Measurements from ENCODE around the gene B3GALNT2.

B3GALNT2 gene

DNA sequence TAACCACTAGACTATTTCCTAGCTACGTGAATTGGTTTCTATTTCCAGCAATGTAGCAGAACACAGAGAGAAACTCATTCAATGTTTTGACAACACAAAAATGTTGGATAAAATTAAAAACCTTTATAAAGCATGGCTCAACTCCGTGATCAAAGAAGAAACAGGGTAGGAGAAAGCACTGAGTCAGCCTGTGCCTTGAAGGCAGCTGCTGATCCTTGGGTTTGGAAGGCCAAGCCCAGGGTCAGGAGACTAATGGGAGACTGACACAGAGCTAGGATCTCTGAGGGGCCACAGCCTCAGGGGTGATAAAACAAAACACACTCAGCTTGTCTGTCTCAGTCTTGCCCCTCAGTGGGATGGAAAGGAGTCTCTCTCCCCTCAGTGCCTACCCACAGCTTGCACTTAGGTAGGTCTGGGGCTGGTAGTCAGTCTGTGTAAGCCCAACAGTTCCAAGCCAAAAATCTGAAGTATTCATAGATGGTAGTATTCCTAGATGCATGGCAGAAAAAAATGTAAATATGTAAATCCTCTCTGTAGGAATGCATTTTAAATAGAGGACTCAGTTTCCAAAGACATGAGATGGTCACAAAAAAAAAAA lies 53.3 kb downstream of the B3GALNT2 start:
- Mint-ChIP-seq H3K4me3 (no peak overlapping the region), H3K4me1 (ENCODE audit: low read depth) (no peaks in the 10 kb centered on the region), H3K27me3 (ENCODE audit: low read depth) (no peaks in the 10 kb centered on the region), H3K9me3 (no peaks in the 10 kb centered on the region), H3K27ac (no peak overlapping the region), H3K36me3 (ENCODE audit: low read depth) (peaks cover 12% of the 10 kb centered on the region)

DNA sequence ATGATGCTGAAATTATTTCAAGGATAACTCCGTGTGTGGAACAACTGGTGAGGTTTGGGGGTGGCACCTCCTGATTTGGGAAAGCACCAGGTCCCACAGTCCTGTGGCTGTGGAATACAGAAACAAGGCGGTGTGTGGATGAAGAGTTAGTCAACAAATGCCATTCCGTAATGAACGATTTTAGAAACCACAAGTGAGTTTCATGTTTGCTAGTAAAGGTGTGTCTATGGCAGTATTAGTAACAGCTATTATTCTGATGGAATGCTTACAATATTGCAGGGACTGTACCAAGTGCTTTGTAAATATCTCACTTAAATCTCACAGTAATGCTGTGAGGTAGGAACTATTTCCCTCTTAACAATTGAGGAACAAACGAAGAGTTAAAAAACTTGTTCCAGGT lies 53.8 kb downstream of the B3GALNT2 start:
- no peaks in the 10 kb centered on the region for H3K4me1 Mint-ChIP-seq (ENCODE audit: low read depth)
- H3K9me3 Mint-ChIP-seq: no peaks in the 10 kb centered on the region
- no peak overlapping the region for H3K4me3 Mint-ChIP-seq
- H3K27ac Mint-ChIP-seq: no peak overlapping the region
- H3K27me3 Mint-ChIP-seq (ENCODE audit: low read depth): no peaks in the 10 kb centered on the region
- H3K36me3 Mint-ChIP-seq (ENCODE audit: low read depth): peaks cover 12% of the 10 kb centered on the region

DNA sequence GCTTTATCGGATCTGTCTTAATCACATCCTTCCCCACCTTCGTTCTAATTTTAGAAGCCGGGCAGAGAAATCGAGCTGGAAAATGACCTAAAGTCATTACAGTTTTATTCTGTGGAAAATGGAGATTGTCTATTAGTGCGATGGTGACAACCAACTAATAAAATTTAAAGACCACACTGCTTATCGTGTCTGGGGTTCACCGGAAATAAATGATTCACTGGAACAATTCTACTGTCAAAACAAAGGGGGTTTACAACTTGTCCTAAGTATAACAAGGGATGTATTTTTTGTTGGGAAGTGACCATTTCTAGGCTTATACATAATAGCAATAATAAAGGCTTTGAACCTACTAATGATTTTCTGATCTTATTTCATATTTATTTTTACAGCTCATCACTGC lies 55.6 kb downstream of the B3GALNT2 start:
- no peaks in the 10 kb centered on the region for H3K27me3 Mint-ChIP-seq (ENCODE audit: low read depth)
- no peak overlapping the region for H3K4me3 Mint-ChIP-seq
- no peaks in the 10 kb centered on the region for H3K9me3 Mint-ChIP-seq
- no peaks in the 10 kb centered on the region for H3K4me1 Mint-ChIP-seq (ENCODE audit: low read depth)
- no peak overlapping the region for H3K27ac Mint-ChIP-seq
- peaks cover 12% of the 10 kb centered on the region for H3K36me3 Mint-ChIP-seq (ENCODE audit: low read depth)

DNA sequence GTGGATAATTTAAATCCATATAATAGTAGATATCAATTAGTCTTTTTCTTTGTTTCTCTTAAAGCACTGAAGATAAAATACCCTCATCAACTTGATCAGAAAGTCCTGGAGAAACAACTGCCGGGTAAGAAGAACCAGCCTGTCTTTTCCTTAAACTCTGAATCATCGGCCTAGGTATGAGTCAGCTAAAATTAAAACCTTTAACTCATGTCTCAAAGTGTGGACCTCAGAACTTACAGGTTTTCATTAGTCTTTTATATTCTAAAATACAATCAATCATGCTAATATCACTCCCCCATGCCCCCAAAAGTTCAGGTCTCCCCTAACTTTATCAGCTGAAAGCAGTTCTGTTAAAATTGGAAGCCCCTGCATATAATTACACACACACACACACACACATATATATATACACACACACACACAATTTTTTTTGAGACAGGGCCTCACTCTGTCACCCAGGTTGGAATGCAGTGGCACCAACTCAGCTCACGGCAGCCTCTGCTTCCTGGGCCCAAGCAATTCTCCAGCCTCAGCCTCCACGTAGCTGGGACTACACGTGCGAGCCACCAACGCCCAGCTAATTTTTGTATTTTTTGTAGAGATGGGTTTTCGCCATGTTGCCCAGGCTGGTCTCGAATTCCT lies 61.3 kb downstream of the B3GALNT2 start:
- Mint-ChIP-seq H3K27ac (no peak overlapping the region), H3K36me3 (ENCODE audit: low read depth) (peaks cover 17% of the 10 kb centered on the region), H3K4me3 (no peak overlapping the region), H3K4me1 (ENCODE audit: low read depth) (no peaks in the 10 kb centered on the region), H3K9me3 (no peaks in the 10 kb centered on the region), H3K27me3 (ENCODE audit: low read depth) (no peaks in the 10 kb centered on the region)

DNA sequence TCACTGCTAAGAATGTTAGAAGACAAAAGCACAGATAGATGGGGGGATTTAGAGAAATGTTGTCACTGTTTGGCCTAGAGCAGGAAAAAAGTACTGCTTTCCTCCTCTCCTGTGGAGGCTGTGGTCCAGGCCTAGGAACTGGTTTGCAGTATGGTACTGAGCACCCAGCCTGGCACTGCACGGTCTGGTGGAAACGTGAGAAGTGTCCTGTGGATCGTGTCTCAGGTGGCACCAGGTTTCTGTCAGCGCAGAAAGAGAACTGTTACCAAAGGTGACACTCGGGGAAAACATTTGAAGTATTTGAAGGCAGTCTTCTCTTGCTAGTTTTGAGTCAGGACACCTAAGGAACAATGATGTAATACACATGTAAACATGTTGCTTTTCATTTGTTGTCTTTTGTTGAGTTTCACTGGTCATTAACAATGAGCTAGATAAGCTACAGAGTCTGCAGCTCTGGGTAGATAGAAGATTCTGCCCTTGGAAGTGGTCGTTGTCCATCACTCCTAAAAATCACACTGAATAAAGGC lies 63.0 kb downstream of the B3GALNT2 start:
- Mint-ChIP-seq H3K4me1 (ENCODE audit: low read depth) (no peaks in the 10 kb centered on the region), H3K9me3 (no peaks in the 10 kb centered on the region), H3K27me3 (ENCODE audit: low read depth) (no peaks in the 10 kb centered on the region), H3K27ac (no peak overlapping the region), H3K36me3 (ENCODE audit: low read depth) (peaks cover 17% of the 10 kb centered on the region), H3K4me3 (no peak overlapping the region)

GRCh38 chr1:235434001-235434400 lies 70.3 kb downstream of the B3GALNT2 start:
- no peak overlapping the region for H3K27ac Mint-ChIP-seq
- H3K9me3 Mint-ChIP-seq: no peaks in the 10 kb centered on the region
- H3K36me3 Mint-ChIP-seq (ENCODE audit: low read depth): peaks cover 9% of the 10 kb centered on the region
- no peaks in the 10 kb centered on the region for H3K27me3 Mint-ChIP-seq (ENCODE audit: low read depth)
- no peaks in the 10 kb centered on the region for H3K4me1 Mint-ChIP-seq (ENCODE audit: low read depth)
- H3K4me3 Mint-ChIP-seq: no peak overlapping the region

DNA sequence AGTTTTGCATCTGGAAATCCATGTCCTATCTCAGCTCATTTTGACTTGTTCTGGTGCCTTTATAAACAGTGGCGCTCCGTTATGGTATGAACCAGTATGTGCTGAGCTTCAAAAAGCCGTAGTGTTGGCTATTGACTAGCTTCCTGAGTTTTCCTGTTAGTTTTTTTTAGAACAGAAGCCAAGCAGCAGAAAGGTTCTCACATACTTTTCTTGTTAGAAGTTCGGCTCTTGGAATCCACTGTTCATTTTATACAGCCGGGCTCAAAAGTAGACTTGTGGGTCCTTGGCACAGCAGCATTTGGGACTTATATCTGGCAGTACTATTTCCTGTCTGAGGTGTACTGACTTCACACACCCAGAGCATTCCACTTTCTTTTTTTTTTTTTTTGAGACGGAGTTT lies 73.3 kb downstream of the B3GALNT2 start:
- H3K4me3 Mint-ChIP-seq: no peak overlapping the region
- H3K36me3 Mint-ChIP-seq (ENCODE audit: low read depth): no peaks in the 10 kb centered on the region
- H3K9me3 Mint-ChIP-seq: no peaks in the 10 kb centered on the region
- H3K27me3 Mint-ChIP-seq (ENCODE audit: low read depth): no peaks in the 10 kb centered on the region
- no peaks in the 10 kb centered on the region for H3K4me1 Mint-ChIP-seq (ENCODE audit: low read depth)
- no peak overlapping the region for H3K27ac Mint-ChIP-seq

GRCh38 chr1:235429143-235429542 lies 75.1 kb downstream of the B3GALNT2 start:
- no peaks in the 10 kb centered on the region for H3K27me3 Mint-ChIP-seq (ENCODE audit: low read depth)
- H3K4me1 Mint-ChIP-seq (ENCODE audit: low read depth): peaks cover 4% of the 10 kb centered on the region
- H3K36me3 Mint-ChIP-seq (ENCODE audit: low read depth): no peaks in the 10 kb centered on the region
- H3K4me3 Mint-ChIP-seq: no peak overlapping the region
- H3K9me3 Mint-ChIP-seq: no peaks in the 10 kb centered on the region
- H3K27ac Mint-ChIP-seq: no peak overlapping the region

DNA sequence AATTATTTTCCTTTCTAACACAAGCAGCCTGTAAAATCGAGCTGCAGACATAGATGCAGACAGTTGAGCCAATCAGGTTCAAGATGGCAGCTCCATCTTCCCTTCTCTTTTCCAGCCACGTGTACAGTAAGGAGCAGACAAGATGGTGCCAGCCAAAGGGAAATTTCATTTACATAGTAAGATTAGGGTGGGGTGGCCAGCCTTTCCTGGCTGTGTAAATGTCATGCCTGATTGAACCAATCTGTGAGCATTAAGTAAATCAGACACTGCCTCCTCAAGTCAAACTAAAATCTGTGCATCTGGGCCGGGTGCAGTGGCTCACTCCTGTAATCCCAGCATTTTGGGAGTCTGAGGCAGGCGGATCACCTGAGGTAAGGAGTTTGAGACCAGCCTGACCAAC lies 76.8 kb downstream of the B3GALNT2 start:
- H3K27me3 Mint-ChIP-seq (ENCODE audit: low read depth): no peaks in the 10 kb centered on the region
- H3K27ac Mint-ChIP-seq: no peak overlapping the region
- no peaks in the 10 kb centered on the region for H3K36me3 Mint-ChIP-seq (ENCODE audit: low read depth)
- H3K4me3 Mint-ChIP-seq: no peak overlapping the region
- peaks cover 19% of the 10 kb centered on the region for H3K4me1 Mint-ChIP-seq (ENCODE audit: low read depth)
- no peaks in the 10 kb centered on the region for H3K9me3 Mint-ChIP-seq

GRCh38 chr1:235426680-235427079 lies 77.6 kb downstream of the B3GALNT2 start:
- Mint-ChIP-seq H3K36me3 (ENCODE audit: low read depth) (no peaks in the 10 kb centered on the region), H3K4me1 (ENCODE audit: low read depth) (peaks cover 19% of the 10 kb centered on the region), H3K27ac (no peak overlapping the region), H3K27me3 (ENCODE audit: low read depth) (no peaks in the 10 kb centered on the region), H3K9me3 (no peaks in the 10 kb centered on the region), H3K4me3 (no peak overlapping the region)

- no peak overlapping the region for H3K4me3 Mint-ChIP-seq
- no peaks in the 10 kb centered on the region for H3K27me3 Mint-ChIP-seq (ENCODE audit: low read depth)
- H3K36me3 Mint-ChIP-seq (ENCODE audit: low read depth): no peaks in the 10 kb centered on the region
- H3K9me3 Mint-ChIP-seq: no peaks in the 10 kb centered on the region
- no peak overlapping the region for H3K27ac Mint-ChIP-seq
- H3K4me1 Mint-ChIP-seq (ENCODE audit: low read depth): peaks cover 19% of the 10 kb centered on the region
Measured at GRCh38 chr1:235426143-235426542, 78.1 kb downstream of the B3GALNT2 start.

DNA sequence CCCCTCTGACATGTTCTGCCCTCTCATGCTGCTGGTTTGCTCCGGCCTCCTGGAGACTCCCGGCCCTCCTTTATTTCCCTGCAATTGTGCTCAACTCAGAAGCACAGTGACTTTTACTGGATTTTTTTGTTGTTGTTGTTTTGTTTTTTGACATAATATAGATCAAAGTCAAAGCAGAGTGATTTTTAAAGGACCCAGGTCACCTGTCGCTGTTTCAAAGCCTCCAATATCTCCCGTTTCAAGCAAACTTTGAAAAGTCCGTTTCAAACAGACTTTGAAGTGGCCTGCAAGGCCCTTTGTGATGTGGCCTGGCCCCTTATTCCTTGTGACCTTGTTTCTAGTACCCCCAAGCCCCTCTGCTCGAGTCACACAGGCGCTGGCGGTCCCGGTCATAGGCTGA lies 78.9 kb downstream of the B3GALNT2 start:
- no peaks in the 10 kb centered on the region for H3K36me3 Mint-ChIP-seq (ENCODE audit: low read depth)
- H3K27ac Mint-ChIP-seq: no peak overlapping the region
- H3K4me3 Mint-ChIP-seq: no peak overlapping the region
- H3K9me3 Mint-ChIP-seq: no peaks in the 10 kb centered on the region
- no peaks in the 10 kb centered on the region for H3K27me3 Mint-ChIP-seq (ENCODE audit: low read depth)
- H3K4me1 Mint-ChIP-seq (ENCODE audit: low read depth): peaks cover 19% of the 10 kb centered on the region

DNA sequence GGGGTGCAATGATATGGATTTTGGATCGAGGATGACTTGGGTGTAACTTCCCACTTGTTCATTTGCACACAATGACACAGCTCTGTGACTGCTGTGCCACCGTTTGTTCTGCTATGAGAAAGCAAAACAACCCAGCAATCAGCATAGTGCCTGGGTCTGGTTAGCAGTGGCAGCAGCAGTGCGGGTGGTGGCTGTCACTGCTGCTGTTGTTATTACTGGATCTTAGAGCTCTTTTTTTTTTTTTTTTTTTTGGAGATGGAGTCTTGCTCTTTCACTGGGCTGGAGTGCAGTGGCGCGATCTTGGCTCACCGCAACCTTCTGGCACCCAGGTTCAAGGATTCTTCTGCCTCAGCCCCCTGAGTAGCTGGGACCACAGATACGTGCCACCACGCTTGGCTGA lies 80.2 kb downstream of the B3GALNT2 start:
- H3K36me3 Mint-ChIP-seq (ENCODE audit: low read depth): no peaks in the 10 kb centered on the region
- no peak overlapping the region for H3K4me3 Mint-ChIP-seq
- H3K27ac Mint-ChIP-seq: no peak overlapping the region
- no peaks in the 10 kb centered on the region for H3K9me3 Mint-ChIP-seq
- H3K27me3 Mint-ChIP-seq (ENCODE audit: low read depth): no peaks in the 10 kb centered on the region
- H3K4me1 Mint-ChIP-seq (ENCODE audit: low read depth): peaks cover 19% of the 10 kb centered on the region

DNA sequence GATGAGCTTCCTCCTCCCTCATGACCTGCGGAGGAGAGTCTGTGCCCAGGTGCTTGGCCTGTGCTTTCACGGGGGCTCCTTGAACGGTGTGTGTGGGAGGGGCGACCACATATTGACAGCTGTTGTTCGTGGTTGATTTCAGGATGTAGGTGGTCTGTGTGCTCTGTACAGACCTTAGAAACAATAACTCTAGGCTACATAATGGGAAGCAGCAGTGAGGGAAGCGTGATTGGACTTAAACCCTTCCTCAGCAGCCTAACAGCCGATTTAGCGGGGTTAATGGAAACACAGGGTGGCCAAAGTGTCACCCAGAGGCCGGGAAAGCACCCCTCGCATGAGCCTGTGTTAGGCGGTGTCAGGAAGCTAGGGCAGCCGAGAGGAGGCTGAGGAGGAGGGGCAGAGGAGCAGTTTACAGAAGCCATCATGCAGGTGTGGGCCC lies 81.0 kb downstream of the B3GALNT2 start:
- no peaks in the 10 kb centered on the region for H3K9me3 Mint-ChIP-seq
- H3K27me3 Mint-ChIP-seq (ENCODE audit: low read depth): no peaks in the 10 kb centered on the region
- H3K27ac Mint-ChIP-seq: peak overlapping the region; percentile 52
- no peak overlapping the region for H3K4me3 Mint-ChIP-seq
- H3K36me3 Mint-ChIP-seq (ENCODE audit: low read depth): no peaks in the 10 kb centered on the region
- peaks cover 19% of the 10 kb centered on the region for H3K4me1 Mint-ChIP-seq (ENCODE audit: low read depth)

GRCh38 chr1:235421751-235422150 lies 82.5 kb downstream of the B3GALNT2 start:
- no peak overlapping the region for H3K4me3 Mint-ChIP-seq
- H3K27me3 Mint-ChIP-seq (ENCODE audit: low read depth): no peaks in the 10 kb centered on the region
- no peak overlapping the region for H3K27ac Mint-ChIP-seq
- H3K4me1 Mint-ChIP-seq (ENCODE audit: low read depth): peaks cover 19% of the 10 kb centered on the region
- no peaks in the 10 kb centered on the region for H3K36me3 Mint-ChIP-seq (ENCODE audit: low read depth)
- no peaks in the 10 kb centered on the region for H3K9me3 Mint-ChIP-seq
